GM12864 (cell line): ENCODE results near the gene MARK3.

Experiments
- DNase-seq: peaks from one replicate; pipeline ENCODE4 v3.0.0-alpha.2; 2011; ENCODE audit warnings: low read depth
- H3K4me3 ChIP-seq: 2 replicates; pipeline ENCODE4 v1.5.1; 2011; ENCODE audit warnings: mild to moderate bottlenecking, low read depth, low read length, control low read depth
- CTCF ChIP-seq: IDR thresholded peaks from 2 replicates; pipeline ENCODE4 v1.5.1; 2011; ENCODE audit warnings: low read depth, mild to moderate bottlenecking, moderate library complexity, low read length, control low read depth, inconsistent platforms; ENCODE audit errors: missing control alignments

MARK3 gene

GRCh38 chr14:103463149-103463548 lies 77.9 kb downstream of the MARK3 start:
- H3K4me3 ChIP-seq, result no peak overlapping the region
- DNase-seq, result no peak
- no peak for TF ChIP-seq CTCF

- H3K4me3 ChIP-seq, result no peak overlapping the region
- no peak for TF ChIP-seq CTCF
- no peak for DNase-seq
Measured at GRCh38 chr14:103463851-103464250, 78.6 kb downstream of the MARK3 start.

- TF ChIP-seq CTCF, result no peak
- no peak overlapping the region for H3K4me3 ChIP-seq
- DNase-seq, result no peak
Measured at GRCh38 chr14:103472939-103473338, 87.7 kb downstream of the MARK3 start.

- no peak overlapping the region for H3K4me3 ChIP-seq
- DNase-seq, result no peak
- no peak for TF ChIP-seq CTCF
Measured at GRCh38 chr14:103474893-103475292, 89.7 kb downstream of the MARK3 start.

GRCh38 chr14:103476065-103476464 lies 90.8 kb downstream of the MARK3 start:
- DNase-seq, result no peak
- no peak for TF ChIP-seq CTCF
- no peak overlapping the region for H3K4me3 ChIP-seq

GRCh38 chr14:103476631-103477030 lies 91.4 kb downstream of the MARK3 start:
- TF ChIP-seq CTCF, result no peak
- H3K4me3 ChIP-seq, result no peak overlapping the region
- no peak for DNase-seq

GRCh38 chr14:103480595-103480994 lies 95.4 kb downstream of the MARK3 start:
- peak; percentile 40 for DNase-seq
- no peak overlapping the region for H3K4me3 ChIP-seq
- no peak for TF ChIP-seq CTCF
